Measurements from ENCODE around the gene KLRD1.

DNA sequence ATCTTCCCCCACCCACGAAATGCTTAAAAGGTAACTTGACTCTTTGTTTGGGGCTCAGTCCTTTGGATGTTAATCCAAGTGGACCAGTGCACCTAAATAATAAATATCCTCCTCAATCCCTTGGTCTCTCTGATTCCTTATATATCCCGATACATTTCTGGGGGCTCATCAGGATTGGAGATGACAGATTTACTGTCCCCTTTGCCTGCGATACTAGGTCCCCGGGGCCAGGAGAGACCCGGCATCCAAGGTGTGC is 55.9 kb downstream of the KLRD1 start:
- TF ChIP-seq, protein P1, sequence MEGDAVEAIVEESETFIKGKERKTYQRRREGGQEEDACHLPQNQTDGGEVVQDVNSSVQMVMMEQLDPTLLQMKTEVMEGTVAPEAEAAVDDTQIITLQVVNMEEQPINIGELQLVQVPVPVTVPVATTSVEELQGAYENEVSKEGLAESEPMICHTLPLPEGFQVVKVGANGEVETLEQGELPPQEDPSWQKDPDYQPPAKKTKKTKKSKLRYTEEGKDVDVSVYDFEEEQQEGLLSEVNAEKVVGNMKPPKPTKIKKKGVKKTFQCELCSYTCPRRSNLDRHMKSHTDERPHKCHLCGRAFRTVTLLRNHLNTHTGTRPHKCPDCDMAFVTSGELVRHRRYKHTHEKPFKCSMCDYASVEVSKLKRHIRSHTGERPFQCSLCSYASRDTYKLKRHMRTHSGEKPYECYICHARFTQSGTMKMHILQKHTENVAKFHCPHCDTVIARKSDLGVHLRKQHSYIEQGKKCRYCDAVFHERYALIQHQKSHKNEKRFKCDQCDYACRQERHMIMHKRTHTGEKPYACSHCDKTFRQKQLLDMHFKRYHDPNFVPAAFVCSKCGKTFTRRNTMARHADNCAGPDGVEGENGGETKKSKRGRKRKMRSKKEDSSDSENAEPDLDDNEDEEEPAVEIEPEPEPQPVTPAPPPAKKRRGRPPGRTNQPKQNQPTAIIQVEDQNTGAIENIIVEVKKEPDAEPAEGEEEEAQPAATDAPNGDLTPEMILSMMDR (IDR thresholded peaks at IDR 0.05) = no peak
- TF ChIP-seq, protein P2, sequence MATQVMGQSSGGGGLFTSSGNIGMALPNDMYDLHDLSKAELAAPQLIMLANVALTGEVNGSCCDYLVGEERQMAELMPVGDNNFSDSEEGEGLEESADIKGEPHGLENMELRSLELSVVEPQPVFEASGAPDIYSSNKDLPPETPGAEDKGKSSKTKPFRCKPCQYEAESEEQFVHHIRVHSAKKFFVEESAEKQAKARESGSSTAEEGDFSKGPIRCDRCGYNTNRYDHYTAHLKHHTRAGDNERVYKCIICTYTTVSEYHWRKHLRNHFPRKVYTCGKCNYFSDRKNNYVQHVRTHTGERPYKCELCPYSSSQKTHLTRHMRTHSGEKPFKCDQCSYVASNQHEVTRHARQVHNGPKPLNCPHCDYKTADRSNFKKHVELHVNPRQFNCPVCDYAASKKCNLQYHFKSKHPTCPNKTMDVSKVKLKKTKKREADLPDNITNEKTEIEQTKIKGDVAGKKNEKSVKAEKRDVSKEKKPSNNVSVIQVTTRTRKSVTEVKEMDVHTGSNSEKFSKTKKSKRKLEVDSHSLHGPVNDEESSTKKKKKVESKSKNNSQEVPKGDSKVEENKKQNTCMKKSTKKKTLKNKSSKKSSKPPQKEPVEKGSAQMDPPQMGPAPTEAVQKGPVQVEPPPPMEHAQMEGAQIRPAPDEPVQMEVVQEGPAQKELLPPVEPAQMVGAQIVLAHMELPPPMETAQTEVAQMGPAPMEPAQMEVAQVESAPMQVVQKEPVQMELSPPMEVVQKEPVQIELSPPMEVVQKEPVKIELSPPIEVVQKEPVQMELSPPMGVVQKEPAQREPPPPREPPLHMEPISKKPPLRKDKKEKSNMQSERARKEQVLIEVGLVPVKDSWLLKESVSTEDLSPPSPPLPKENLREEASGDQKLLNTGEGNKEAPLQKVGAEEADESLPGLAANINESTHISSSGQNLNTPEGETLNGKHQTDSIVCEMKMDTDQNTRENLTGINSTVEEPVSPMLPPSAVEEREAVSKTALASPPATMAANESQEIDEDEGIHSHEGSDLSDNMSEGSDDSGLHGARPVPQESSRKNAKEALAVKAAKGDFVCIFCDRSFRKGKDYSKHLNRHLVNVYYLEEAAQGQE (IDR thresholded peaks at IDR 0.05; ENCODE audit: low read depth, low read length) = no peak
- TF ChIP-seq POLR2AphosphoS5 (IDR thresholded peaks at IDR 0.05; ENCODE audit: low read depth, low read length) (no peak), EP300 (IDR thresholded peaks at IDR 0.05; ENCODE audit: borderline replicate concordance in 1 of 2, low read depth in 1 of 2, low read length in 1 of 2) (no peak), YY1 (IDR thresholded peaks at IDR 0.05; ENCODE audit: low read depth) (no peak), RAD21 (IDR thresholded peaks at IDR 0.05; ENCODE audit: low read length) (no peak), GABPA (IDR thresholded peaks at IDR 0.05; ENCODE audit: low read depth) (no peak)
